Measurements from ENCODE around the gene RNF126.

DNA sequence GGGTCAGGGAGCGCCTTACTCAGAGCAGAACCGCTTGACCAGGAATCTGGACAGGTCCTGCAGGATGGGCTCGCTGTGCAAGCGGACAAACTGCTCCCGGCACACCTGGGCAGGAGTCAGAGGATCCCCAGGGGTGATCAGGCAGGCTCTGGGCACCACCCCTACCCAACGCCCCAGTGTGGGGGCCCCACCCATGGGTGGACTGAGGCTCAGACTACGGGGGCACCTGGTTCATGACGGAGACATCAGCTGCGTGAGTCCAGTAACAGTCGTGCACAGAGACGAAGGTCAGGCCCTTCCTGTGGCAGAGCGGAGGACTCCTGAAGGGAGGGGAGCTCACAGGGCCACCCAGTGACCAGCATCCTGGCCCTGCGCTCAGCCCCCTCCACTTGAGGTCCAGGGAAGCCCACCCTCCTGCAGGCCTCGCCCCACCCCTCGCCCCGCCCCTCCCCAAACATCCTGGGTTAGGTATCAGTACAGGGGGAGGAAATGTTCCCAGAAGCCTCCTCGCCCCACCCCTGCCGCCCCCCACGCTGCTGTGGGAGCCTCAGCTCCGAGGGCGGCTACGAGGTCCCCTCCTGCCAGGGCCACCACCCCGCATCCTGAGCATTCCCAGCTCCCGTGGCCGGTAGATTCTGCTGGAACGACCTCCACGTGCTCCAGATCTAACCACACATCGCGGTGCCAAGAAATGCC is 45.3 kb downstream of the RNF126 start:
- TF ChIP-seq, protein P1, sequence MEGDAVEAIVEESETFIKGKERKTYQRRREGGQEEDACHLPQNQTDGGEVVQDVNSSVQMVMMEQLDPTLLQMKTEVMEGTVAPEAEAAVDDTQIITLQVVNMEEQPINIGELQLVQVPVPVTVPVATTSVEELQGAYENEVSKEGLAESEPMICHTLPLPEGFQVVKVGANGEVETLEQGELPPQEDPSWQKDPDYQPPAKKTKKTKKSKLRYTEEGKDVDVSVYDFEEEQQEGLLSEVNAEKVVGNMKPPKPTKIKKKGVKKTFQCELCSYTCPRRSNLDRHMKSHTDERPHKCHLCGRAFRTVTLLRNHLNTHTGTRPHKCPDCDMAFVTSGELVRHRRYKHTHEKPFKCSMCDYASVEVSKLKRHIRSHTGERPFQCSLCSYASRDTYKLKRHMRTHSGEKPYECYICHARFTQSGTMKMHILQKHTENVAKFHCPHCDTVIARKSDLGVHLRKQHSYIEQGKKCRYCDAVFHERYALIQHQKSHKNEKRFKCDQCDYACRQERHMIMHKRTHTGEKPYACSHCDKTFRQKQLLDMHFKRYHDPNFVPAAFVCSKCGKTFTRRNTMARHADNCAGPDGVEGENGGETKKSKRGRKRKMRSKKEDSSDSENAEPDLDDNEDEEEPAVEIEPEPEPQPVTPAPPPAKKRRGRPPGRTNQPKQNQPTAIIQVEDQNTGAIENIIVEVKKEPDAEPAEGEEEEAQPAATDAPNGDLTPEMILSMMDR (IDR thresholded peaks at IDR 0.05; ENCODE audit: insufficient read depth, low read depth, low read length) = no peak
- no peak for TF ChIP-seq EZH2 (IDR thresholded peaks at IDR 0.05; ENCODE audit: insufficient read depth, low read length)

Measured in astrocyte (in vitro differentiated cells and primary cell).